Posterior vena cava (tissue), 2 donors: ENCODE results near the gene IFIT1. TPM values are rescaled to one million over a fixed set of nuclear protein-coding genes. Genes with fewer than 3 reads are reported as not detected.
A peak's percentile ranks its signal among the peaks of the same experiment; 100 is the strongest.
"Not testable (repeated sequence)": the region's sequence is repeated elsewhere in the genome, so short reads cannot be mapped to it uniquely, and the experiment has no call there.

ENCODE experiments used
- DNase-seq: peaks from one replicate; pipeline ENCODE4 v3.0.0-alpha.2; 2020; ENCODE audit warnings: low spot score
- intact Hi-C, 2 donors: fragments of 100-400 bp; cut with DNase I; formaldehyde crosslinking; loops; one replicate each; pipeline versions ENCODE4 v1.14.1 to v1.14.2; 2022 to 2023
- total RNA-seq, 2 donors: library from RNA; stranded (reverse); fragmentation: NEBNext Ultra II Directional; extraction: Animal tissue kit (Norgen Biotek cat#: 25700); gene quantifications; one replicate each; pipeline ENCODE4 v1.2.1, GENCODE V29; 2021
- donor health status: DM: yes; HTN: yes; CAD: no.
- donor health status: DM: yes; HTN: yes; CAD: no.

The IFIT1 gene
- total RNA-seq, 2 donors from 2014 or later, result 9.8 to 13.8 TPM

DNA sequence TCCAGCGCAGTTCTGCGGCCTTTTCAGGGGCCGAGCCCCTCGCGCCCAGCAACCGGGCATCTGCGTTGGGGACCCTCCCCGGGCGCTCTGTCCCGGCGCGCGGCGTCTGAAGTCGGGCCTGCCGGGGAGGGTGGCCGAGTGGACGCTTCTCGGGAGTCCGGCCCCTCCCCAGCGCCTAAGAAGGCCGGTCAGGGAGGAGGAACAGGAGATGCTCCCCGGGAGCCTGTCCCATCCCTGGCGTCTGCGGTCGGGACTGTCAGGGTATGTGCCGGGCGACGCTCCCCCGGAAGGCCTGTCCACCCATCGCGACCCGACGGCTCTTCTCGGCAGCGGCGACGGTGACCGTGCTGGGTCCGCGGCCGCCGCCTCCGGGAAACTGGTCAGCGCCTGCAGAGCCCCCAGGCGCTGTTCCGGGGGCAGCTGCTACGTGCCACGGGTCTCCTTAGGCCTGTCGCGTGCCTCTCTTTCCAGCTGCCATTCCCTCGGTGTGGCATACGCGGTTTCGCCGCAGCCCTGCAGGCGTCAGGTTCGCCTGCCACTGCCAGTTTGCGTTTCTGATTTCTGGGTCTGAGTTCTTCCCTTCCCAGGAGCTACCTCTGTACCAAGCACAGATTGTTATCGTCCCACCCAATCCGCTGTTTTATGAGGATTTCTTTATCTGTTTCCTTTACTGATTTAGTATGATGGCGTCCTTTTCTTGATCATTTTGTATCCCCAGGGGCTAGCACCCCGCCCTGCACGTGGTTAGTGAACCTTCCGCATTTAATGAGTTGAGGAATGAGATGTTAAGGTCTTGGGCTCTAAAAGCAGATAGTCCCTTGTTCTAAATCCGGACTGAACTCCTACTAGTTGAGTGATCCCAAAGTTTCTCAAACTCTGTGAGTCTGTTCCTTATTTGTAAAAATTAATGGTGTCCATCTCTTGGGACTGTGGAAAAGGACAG is 22.7 kb downstream of the IFIT1 start:
- DNase-seq, result peak; percentile 82

DNA sequence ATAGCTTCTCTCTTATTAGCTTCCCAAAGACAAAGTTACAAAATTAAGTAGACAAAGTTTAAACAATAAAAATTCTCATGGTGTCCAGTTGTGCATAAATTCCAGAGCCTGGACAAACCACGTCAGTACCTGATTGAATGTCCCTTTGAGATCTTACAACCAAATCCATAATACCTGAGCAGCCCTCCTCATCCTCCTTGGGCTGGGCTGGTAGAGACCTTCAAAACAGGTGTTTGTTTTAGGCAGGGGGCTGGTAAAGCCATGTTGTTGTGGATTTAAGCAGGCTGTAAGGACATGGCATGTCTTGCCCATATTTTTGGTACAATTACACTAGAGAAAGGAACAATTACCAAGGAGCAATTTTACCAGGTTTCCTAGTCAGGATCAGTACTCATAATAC is 24.0 kb downstream of the IFIT1 start:
- DNase-seq, result no peak
- intact Hi-C loops, result no loop called here

More for the DNA sequence above, 22.7 kb downstream of the IFIT1 start:
- intact Hi-C loops, result no loop called here

DNA sequence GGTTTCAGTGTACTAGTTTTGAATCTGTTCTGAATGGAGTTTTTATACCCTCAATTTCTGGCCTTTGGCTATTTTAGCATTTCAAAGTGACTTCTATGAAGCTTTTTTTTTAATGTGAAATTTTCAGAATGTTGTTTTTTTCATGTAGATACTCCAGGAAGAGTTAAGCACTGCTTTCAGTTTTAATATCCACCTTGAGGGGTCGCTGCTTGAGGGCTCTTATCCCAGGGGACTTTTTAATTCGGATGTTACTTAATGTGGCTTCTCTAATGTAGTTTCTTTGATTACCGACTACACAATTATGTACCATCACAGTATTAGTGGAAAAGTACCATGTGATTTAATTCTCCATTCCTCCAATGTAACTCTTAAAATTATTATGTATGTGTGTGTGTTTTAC is 27.1 kb downstream of the IFIT1 start:
- intact Hi-C loops, result no loop called here
- DNase-seq, result no peak

DNA sequence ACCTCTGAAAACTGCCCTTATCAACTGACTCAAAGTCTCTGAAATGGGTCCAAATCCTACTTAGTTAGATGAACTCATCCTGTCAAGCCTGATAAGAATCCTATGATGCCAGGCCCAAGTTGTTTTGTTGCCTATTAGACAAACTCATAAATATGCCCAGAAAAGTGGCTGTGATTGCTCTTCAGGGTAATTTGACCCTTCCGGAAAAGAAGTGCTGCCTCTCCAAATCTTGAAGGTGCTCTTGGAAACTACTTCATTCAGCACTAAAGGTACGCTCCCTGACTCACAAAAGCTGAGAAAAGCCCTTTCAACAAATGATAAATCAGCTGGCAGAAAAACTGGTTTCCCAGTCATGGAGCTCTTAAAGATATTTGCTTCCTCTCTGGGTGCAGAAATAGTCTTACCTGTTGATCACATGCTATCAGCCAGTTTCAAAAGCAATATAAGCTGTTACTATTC is 28.6 kb downstream of the IFIT1 start:
- DNase-seq, result no peak
- intact Hi-C loops, result no loop called here

DNA sequence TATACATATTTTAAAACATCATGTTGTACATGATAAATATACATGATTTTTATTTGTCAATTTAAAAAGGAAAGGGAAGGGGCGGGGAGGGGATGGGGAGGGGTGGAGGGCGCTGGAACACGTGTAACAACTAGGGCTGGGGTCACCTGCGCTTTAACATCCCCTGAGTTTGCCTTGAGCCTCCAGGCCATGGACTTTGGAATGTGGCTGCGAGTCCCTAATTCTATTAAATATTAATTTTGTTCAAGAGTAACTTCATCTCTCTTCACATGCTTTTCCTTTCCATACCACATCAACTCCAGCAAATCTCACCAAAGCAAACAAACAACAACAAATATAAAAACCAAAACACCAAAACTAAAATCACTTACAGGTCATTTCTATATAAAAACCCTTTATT is 32.6 kb downstream of the IFIT1 start:
- DNase-seq, result no peak
- intact Hi-C loops, result loop anchor here in 1 of 2 donors (5.0 kb wide), 1 partner anchor 137 kb away; no protein-coding TSS in a partner anchor

DNA sequence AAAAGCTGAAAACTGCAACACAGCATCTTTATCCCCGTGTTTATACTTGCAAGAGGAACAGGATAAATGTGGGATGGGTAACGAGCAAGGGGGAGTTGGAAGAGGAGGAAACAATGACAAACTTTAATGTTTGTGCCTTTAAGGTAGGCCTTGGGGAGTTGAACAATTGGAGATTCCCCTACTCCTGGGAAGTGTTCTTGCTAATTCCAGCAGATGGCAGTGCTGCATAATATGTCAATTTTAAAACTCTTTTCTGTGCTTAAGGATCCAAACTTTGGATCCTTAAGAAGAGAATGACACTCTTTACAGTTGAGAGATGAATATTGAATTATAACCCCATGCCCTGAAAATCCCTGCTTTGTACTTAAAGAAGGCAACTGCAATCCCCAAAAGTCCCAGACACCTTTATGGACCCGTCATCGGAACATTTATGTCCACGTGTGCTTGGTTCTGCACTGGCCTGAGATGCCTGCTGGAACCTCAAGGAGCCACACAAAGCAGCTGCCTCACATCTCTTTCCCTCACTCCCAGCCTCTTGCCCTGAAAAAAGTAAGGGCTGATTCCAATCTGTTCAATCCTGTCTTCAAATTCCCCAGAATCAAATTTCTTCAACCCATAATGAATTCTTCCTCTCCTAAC is 33.9 kb downstream of the IFIT1 start:
- intact Hi-C loops, result loop anchor here (2.0 to 5.0 kb wide), 2 partner anchors 136 to 138 kb away; no protein-coding TSS in a partner anchor
- DNase-seq, result no peak

DNA sequence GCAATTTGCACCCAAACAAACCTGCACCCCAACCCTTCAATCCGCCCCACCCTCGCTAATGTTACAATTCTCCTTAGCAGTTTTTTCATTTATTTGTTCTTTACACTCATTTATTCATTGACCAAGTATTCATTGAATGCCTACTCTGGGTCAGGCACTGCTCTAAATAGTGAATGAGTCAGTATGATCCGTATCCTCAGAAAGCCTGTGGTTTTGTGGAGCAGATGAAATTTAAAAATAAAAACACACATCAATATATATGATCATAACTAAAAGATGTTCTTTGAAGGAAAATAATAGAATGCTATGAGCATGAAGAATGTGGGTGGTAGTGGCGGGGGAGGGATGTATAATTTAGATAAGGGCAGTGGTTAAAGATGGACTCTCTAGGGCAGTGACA is 35.2 kb downstream of the IFIT1 start:
- intact Hi-C loops, result loop anchor here (2.0 to 5.0 kb wide), 2 partner anchors 135 to 137 kb away; no protein-coding TSS in a partner anchor
- no peak for DNase-seq

DNA sequence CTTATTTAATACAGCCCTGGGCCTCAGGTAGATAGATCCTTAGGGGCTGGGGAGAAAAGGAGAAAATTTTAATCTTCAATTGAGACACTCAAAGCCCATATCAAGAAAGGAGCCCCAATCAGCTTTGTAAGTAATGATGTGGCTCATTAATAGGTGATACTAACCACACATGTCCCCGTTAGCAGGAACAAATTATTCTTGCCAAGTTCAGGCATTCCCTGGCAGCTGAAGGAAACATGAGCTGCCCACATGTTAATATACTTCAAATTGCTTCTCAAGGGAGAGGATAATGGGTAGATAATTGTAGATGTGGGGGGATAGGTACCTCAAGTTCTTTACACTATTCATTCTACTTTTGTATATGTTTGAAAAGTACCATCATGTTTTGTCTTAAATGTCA is 36.5 kb downstream of the IFIT1 start:
- intact Hi-C loops, result loop anchor here in 1 of 2 donors (5.0 kb wide), 1 partner anchor 133 kb away; no protein-coding TSS in a partner anchor
- no peak for DNase-seq

DNA sequence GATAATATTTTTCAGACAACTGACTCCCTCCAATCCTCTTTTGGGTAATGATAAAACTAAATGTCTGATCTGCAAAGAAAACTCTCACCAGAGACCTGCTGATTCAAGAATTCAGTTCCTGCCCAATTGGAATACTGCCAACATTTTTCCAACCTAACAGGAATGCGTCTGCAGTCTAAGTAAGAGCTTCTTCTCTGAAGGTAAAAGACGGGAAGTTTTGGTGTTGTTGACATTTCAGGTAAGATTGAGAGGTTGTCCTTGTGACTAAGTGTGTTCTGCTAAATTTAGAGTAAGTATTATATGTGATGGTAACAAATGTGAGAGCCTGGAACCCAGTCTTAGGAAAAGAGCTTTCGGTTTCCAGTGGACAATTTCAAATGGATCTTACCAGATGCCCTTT is 39.6 kb downstream of the IFIT1 start:
- intact Hi-C loops, result no loop called here
- no peak for DNase-seq

DNA sequence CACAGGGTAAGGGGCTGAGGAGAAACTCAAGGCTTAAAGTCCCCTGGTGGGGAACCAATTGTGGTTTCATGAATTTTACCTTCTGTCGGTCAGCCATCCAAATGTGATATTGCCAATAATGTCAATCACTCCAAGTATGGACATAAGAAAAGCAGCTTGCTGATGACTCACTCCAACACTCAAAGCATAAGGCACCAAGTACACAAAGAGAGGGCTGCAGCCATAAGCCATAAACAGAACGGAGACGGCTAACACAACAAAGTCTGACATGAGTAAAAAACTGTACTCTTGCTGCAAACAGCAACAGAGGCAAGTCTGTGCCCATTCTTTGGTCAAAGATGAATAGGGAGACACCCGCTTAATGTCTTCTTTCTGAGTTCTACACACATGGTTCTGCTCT is 46.1 kb downstream of the IFIT1 start:
- no peak for DNase-seq
- intact Hi-C loops, result no loop called here

DNA sequence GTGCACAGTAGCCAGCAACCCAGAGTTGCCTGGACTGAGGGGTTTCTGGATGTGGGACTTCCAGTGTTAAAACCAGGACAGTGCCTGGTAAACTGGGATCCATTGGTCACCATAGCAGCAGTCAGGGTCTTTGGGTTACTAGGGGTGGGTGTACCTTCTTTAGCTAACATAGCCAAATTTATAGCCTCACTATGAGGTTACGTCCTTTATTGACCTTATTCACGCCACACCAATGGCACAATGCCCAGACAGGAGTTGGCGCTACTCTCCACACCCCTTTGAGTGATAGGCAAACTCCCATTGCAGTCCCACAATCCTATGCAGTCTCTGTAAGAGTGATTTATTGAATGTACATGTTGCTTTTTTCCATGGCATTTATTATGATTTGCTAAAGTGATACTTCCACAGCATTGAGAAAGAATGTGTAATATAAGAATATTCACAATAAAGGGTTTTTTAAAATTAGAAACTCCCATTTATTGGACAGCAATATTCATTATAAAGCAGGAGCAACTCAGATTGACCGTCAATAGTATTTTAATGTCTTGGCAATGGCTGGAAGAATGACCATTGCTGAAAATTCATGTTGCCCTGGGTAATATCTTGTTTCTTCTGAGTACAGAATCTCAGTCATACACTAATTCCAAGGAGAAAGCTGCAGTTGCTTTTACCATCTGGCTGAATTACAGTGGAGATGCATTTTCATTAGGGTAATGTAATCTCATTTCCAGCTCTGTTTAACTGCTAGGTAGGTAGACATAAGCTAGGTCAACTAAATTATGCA is 48.0 kb downstream of the IFIT1 start:
- DNase-seq, result no peak
- intact Hi-C loops, result no loop called here

DNA sequence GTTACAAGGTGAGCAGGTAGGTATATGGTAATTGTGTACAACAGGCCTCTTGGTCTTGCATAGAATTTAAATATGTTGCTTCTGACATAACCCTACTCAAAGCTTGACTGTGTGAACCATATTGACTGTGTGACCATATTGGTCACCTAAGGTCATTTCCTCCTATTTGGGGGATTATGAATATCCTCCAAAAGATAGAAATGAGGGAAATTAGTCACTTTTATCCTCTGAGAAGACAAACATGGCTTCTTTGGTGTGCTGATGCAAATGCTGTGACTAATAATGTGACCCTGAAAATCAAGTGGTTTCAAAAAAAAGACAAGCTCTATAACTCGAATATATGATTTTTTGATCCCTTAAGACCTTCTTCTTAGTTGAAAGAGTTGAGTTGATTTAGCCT is 49.9 kb downstream of the IFIT1 start:
- intact Hi-C loops, result no loop called here

DNA sequence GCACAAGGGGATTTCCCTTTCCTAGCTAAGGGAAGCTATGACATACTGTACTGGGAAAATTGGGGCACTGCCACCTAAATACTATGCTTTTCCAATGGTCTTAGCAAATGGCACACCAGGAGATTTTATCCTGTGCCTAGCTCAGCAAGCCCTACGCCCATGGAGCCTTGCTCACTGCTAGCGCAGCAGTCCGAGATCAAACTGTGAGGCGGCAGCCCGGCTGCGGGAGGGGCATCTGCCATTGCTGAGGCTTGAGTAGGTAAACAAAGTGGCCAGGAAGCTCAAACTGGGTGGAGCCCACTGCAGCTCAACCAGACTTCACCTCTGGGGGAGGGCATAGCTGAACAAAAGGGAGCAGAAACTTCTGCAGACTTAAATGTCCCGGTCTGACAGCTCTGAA is 52.4 kb downstream of the IFIT1 start:
- intact Hi-C loops, DNase-seq: not testable (repeated sequence)

More for the DNA sequence above, 49.9 kb downstream of the IFIT1 start:
- no peak for DNase-seq

DNA sequence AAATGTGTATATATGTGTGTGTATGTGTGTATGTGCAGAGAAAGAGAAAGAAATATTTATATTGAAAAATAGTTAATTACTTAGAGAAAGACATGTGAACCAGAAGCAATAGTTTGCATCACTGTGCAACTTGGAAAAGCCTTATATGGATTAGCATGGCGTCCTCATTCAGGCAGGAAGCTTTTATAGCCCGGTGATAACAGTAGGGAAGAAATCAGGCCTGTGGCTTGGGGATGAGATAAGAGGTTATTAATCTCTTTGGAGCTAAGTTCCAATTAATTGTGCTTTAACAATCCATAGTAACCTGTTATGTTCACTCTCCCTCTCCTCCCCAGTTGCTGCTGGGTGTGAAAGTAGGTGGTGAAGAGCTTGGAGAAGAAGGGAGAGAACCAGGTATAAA is 58.5 kb downstream of the IFIT1 start:
- intact Hi-C loops, result no loop called here
- DNase-seq, result no peak

DNA sequence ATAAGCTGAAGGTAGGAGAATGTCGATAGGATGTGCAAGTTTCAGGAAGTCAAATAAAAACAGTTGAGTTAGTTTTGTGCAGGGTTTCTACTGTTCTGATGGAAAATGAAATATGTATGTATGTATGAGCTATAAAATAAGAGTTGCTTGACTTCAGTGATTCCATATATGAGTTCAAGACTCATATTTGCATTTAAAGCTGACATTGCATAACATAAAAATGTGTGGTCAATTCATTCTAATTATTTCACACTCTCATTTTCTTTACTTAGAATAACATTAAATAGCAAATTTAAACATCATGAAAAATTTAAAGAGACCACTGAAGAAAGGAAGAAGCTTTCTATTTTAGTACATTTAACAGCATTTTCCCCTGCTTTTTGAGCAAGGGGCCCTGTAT is 59.8 kb downstream of the IFIT1 start:
- no peak for DNase-seq
- intact Hi-C loops, result no loop called here

DNA sequence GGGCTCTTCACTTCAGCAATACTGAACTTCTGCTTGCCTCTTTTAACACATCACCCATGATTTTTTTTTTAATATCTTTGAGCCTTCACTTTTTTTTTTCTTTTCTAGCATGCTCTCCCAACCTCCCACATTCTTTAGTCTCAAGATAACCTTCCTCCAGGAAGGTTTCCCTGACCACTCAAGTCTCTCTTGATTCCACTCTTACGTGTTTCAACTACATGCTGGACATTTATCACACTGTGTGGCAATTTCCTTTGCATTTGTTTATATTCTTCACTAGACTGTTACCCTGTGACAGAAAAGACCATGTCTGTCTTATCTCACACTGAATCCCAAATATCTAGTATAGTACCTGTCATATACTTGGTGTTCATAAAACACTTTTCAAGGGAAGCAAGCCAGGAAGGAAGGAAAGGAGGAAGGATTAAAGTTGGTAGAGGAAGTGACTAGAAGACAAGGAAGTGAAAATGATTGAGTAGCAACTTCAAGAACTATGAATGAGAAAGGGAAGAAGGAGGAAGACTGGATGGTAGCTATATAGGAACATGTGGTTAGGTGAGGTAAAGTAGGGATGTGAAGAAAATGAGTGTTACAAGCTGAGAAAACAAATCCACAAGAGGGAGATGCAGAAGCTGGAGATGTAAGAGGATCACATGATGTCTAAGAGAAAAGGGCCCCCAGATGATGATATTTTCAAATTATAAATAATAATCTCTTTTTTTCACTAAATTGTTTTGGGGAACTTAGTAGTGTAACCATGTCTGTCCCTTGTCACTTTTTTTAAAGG is 62.3 kb downstream of the IFIT1 start:
- DNase-seq, result no peak

More for the DNA sequence above, 62.3 kb downstream of the IFIT1 start:
- intact Hi-C loops, result no loop called here
